CD4-positive, alpha-beta T cell treated with Interleukin-15 for 4 hours (primary cell): ENCODE results near the gene LINS1.

ENCODE experiments used
- DNase-seq: peaks from one replicate; pipeline ENCODE4 v3.0.0-alpha.2; 2020; ENCODE audit warnings: low spot score

Gene LINS1

DNA sequence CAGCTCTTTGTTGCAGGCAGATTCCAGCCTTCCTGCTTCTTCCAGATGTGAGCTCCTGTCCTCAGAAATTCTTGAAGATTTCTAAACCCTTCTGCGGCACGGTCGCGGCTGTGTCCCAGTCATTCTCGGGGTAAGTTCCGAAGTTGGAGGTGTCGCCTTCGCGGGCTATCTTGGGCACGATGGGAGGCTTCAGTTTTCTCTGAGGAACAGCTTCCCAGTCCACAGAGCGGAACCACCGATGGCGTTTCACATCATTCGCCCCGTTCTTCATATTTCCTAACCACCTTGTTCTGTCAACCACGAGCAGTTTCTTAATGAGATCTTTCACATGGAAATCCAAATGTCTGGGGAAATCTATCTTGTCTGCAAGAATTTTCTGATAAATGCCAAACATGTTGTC, 48.5 kb downstream of the LINS1 start:
- no peak for DNase-seq

DNA sequence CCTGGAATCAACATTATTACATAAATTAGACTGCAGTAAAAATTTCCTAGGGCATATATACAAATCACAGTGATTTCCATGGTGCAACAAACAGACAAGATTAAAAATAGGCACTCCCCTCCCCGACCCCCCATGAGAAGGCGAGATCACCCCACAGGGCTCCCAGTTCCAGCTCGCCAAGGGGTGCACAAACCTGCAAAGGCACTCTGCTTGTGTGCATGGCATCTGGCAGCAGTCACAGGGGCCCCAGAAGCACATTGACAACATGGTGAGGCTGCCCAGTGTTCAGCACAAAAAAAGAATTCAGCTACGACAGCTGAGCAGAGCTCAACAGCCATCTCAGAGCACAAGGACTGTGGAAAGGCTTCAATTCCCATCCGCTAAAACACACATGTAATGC, 54.0 kb downstream of the LINS1 start:
- DNase-seq: no peak

DNA sequence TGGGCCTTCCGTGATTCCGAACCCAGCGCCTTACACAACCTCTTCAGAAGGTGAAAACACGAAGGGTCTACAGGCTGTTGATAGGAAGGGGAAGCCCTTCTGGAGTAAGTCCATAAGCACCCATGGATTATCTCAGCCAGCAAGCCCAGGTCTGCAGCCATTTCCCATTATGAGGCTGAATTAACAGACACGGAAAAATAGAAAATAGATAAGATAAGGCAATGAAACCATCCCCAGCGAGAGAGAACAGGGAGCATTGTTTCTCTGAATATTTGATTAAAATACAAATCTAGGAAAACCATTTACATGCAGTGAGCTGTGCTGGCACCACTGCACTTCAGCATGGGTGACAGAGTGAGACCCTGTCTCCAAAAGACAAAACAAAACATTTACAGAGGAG, 57.0 kb downstream of the LINS1 start:
- no peak for DNase-seq

- no peak for DNase-seq
Observed at GRCh38 chr15:100544338-100544841, 57.6 kb downstream of the LINS1 start.

DNA sequence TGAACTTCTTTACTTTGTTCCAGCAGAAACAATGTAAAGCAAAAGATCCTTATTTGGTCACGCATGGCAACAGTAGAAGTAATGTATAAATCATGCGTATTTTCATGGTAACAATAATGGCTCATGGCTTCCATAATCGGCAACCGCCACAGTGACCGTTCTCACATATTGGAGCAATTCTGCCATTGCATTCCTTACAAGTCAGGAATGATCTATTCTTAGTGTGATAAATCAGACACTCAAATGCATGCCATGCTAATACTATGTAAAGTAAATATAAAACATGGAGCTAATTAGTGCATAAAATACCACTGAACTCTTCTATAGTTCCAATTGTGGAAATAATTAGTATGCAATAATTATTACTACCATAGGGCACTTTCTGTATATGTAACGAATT, 59.7 kb downstream of the LINS1 start:
- no peak for DNase-seq

- DNase-seq: no peak
Observed at GRCh38 chr15:100537331-100537730, 64.7 kb downstream of the LINS1 start.

- DNase-seq: no peak
Observed at GRCh38 chr15:100536733-100537132, 65.3 kb downstream of the LINS1 start.

- DNase-seq: no peak
Observed at GRCh38 chr15:100533886-100534285, 68.1 kb downstream of the LINS1 start.

- DNase-seq: no peak
Observed at GRCh38 chr15:100531823-100532327, 70.1 kb downstream of the LINS1 start.

DNA sequence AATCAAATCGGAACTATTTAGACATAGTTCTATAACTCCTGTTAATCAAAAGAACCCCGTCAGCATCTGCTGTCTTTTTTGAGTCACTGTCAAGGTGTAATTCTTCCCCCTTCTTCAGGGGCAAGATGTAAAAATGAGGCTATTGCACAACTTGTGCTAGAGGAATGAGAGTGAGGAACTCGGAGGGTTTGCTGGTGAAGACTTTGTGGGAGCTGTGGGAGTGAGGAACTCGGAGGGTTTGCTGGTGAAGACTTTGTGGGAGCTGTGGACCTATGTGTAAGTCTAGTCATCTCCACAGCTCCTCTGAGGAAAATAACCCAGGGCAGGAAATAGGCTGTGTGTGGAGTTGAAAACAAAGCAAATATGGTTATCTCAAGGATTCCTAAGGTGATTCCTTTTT, 70.8 kb downstream of the LINS1 start:
- DNase-seq: no peak

- DNase-seq: no peak
Observed at GRCh38 chr15:100529556-100529955, 72.4 kb downstream of the LINS1 start.

DNA sequence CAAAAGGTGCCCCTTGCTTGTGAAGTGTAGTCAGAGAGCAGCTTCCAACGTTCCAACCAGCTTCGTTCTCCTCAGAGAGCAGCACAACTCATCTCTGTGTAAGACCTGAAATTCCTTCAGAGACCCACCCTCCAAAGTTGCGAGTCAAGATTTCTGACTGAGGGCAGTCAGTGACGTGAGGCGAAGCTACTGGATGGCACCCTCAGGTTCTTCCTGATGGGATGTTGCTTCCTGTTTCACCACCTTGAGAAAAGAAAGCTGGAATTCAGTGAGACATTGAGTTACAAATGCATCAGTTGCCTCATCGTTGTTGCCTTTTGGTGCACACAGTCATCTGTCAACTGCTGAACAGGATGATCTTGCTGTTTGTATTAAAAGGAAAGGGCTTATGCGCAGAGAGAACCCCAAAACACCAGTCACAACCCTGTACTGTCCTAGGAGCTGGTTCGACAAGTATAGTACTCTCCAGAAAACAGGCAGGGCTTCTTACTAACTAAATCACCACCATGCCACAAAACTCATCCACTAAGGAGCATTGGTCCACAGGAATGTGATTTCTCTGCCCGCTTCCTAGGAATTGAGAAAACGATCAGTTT, 73.1 kb downstream of the LINS1 start, which contains the start of gene CERS3:
TSS of gene CERS3 (minus strand) at position 118 of the 596 bp plus-strand sequence. CDS start 27,101 bp downstream, outside the sequence.
- no peak for DNase-seq

GRCh38 chr15:100526027-100526481, 75.9 kb downstream of the LINS1 start:
- DNase-seq: no peak

DNA sequence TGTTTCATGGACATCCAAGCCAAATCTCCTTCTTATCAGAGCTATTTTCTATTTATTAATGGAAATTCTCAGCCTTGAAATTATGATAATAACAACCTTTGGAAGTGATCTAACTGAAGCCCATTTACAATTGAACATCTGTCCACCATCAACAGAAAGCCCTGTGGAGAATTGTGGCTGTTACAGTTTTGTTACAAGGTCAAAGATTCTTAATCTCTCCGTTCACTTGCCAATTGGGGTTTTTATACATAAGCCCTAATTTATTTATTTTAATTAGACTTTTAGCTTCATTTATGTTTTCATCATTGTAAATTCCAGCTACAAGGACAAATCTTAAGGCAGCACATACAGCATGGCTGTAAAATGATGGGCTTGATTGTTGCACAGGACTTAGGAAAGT, 76.5 kb downstream of the LINS1 start:
- no peak for DNase-seq

GRCh38 chr15:100524326-100524725, 77.7 kb downstream of the LINS1 start:
- no peak for DNase-seq

DNA sequence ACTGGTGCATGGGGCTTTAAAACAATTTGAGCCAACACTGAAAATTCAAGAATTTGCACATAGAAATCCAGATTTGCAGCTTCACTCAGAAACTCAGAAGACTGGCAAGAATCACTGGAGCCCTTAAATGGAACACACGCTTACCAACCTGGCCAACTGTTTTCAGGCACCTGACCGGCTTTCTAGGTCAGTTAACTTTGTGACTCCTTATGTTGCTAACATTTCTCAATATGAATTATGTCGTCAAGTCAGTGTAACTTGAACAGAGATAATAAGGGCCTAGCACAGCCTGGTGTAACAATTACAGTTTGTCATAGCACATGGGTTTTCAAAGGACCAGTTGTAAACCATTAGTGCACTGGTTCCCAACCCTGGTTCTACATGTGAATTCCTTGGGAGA, 80.1 kb downstream of the LINS1 start:
- no peak for DNase-seq

- no peak for DNase-seq
Observed at GRCh38 chr15:100520132-100520921, 81.7 kb downstream of the LINS1 start.

GRCh38 chr15:100517846-100518245, 84.1 kb downstream of the LINS1 start:
- no peak for DNase-seq
